ENCODE data around the gene CREB3L1.
A peak's percentile ranks its signal among the peaks of the same experiment; 100 is the strongest.

CREB3L1 gene

DNA sequence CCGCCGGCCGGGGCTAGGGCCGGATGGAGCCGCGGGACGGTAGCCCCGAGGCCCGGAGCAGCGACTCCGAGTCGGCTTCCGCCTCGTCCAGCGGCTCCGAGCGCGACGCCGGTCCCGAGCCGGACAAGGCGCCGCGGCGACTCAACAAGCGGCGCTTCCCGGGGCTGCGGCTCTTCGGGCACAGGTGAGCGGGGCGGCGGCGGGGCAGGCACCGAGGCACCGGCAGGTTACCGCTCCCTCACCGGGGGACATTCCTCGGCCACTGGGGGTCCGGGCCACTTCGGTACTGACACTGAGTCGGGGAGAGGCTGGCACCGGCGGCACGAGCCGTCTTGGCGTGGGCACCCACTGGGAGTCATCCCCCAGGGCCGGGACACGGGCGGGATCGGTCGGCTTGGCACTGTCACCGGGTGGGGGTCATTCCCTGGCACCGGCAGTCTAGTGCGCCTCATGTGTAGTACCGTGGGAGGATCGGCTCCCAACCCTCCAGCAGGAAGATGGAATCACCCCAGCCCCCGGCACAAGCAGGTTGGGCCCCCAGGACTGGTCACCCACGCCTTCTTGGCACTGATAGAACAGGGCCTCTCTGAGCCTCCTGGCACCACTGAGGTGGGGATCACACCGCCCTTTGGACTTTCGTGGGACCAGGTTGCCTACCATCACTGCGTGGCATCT, 70.3 kb downstream of the CREB3L1 start:
- peak; percentile 47 for DNase-seq

DNA sequence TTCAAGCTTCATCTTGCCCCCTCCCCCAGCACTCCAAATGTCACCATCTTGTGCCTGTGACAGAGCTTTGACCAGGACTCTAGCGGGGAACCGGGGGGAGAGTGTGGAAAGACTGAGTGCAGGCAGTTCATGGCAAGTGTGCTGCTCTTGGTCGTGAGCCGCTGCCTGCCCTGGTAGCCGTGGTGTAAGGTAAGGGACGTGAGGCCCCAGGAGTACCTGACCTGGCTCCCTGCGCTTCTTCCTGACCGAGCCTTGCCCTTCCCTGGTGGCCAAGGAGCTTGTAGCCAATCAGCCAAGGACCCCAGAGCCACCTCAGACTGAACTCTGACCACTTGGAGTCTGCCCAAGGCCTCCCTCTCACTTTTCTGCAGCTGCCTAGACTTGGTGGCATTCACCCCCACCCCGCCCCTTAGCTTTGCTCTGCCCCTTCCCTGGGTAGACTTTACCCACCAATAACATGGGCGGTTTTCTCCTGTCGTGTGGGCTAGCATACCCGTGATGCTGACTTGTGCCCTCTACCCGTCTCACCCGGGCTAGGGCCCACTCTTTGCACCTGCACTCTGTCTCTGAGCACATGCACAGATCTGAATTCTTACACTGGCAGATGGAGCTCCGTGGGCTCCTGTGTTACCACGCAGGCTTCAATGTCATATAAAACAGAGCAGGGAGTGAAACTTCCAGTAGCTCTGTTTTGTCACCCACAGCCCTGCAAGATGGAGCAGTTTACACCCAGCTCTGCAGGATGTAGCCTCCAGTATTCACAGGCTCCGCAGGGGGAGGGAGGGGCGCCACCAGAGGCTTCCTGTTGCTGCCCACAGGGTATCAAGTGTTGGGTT, 71.3 kb downstream of the CREB3L1 start:
- DNase-seq = no peak

DNA sequence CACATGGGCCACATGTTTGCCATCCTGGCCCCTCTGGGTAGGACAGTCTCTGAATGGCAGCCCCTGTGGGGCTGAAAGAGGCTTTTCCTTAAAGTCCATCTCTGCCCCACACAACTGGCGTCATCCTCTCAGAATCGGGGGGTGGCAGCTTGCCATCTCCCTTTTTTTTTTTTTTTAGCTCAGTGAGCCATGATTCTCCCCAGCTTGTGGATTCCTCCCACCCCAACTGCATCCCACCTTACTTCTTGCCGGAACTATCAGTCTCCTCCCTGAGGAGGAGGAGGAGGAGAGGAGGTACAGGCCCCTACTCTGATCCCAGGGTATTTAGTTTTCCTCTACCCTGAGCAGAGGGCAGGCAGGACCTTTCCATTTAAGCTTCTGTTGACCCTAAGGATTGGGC, 73.2 kb downstream of the CREB3L1 start:
- no peak for DNase-seq

DNA sequence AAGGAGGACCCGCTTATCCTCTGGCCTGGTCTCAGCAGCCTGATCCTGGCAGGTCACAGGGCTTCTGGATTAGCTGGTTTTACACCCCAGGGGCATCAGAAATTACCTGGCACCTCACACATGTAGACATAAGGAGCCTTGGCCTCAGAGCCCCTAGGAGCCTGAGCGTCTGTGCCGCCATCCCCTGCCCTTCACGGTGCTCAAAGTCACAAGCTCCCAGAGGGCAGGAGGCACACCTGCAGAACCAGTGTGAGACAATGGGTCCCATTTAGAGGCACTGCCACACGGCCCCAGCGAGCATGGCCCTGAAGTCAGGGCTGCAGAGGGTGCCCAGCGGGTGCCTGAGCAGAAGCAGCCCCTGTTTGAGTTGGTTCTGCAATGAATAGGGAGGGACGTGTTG, 73.7 kb downstream of the CREB3L1 start:
- DNase-seq = no peak

DNA sequence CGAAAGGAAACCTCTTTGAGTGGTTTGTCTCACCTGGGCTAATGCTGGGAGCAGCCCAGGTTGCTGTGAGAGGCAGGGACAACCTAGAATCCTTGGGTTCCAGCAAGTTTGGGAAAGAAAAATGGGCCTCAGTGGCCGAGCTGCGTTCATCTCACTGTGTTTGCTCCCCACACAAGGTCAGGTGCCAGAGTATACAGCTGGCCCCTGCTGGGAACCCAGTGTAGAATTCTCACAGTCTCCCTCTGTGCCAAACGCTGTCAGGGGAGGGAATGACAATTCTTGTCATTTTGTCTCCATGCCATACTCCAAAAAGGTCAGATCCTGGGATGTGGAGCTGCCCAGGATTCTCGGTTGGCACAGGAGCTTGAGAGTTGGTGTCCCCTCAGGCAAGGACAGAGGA, 74.1 kb downstream of the CREB3L1 start:
- no peak for DNase-seq

DNA sequence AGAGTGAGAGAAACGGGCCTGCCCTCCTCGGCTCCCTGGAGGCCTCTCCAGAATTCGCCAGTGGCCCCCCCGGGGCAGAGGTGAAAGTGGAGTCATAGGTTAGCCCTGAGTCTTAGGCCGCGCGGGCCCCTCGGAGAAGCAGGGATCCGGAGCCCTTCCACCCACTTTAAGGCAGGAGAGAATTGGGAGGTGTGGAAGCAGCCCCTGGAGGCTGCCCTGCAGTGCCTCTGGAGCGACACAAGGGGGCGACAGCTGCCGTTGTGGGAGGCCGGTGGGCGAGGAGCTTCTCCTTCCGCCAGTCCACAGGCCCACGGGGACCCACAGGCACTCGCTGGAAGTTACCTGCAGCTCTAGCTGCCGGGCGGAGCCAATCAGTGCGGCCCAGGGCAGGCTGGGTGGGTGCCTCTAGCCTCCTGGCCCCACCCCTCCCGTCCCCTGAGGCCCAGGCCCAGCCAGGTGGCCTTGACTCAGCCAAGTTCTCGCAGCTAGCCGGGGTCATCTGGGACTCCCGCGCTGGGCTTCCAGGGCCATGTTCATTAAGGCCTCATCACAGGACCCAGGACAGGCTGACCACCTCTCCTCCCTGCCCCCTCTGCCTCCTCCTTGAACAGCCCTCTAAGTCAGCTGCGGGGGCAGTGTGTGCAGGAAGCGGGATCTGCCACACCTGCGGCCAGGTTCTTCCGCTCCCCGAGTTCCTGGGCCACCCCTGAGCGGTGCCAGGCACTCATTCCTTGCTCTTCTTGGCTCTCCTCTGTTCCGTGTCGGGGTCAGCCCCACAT, 74.8 kb downstream of the CREB3L1 start:
- peak; percentile 85 for DNase-seq

DNA sequence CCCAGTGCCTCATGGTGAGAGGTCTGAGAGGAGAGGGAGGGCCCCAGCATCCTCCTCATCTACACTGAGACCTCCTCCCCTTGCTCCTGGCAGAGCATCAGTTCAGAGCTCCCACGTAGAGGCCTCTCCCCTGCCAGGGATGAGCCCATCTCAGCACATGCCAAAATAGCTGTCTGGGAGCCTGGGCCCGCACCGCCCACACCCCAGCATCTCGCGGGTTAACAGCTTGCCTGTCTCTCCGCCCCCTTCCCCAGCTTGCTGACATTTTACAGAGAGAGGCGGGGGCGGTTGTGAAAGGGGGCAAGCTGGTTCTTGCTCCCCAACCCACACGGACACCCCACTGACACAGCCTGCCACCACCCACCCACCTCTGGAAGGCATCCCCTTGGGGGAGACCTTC, 76.2 kb downstream of the CREB3L1 start:
- no peak for DNase-seq

DNA sequence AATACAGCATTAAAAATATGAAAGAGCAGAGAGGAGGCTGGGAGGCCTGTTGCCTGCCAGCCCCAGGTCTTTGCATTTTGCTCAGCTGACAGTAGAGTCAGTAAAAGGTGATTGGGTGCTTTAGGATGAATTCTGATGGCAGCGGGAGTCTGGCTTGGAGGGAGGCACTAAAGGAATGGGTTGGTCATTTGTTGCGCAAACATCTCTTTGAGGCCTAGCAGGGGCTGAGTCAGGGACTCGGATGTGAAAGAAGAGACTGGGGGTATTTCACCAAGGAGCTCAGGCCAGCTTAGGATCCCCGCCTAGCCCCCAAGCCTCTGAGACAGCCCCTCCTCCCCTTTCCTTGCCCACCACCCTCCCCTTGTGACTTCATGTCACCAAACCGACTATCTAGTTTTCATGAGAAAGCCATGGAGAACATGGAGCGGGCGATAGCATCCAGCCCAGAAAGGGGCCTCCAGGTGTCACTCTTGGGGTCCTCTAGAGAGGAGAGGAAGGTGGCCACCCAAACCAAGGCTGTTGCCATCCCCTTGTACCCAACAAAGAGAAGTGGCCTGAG, 79.5 kb downstream of the CREB3L1 start:
- DNase-seq = no peak

DNA sequence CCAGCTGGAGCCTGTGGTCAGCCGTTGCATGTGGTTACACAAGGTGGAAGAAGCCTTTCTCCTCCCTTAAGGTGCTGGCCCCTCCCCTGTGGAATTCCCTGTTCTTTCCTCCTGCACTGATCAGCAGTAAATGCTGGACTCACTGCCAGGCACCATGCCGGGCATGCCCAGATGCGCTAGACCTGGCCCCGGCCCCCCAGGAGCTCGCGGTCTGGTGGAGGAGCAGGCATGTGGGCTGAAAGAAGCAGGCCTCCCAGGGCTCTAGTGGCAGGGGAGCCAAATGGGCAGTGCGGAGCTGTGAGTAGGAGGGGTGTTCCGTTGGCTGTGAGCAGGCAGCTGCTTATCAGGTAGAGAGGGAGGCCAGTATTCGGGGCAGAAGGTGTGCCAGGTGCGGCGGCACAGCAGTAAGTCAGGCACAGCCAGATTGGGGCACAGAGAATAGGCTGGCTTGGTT, 80.0 kb downstream of the CREB3L1 start:
- DNase-seq = no peak

DNA sequence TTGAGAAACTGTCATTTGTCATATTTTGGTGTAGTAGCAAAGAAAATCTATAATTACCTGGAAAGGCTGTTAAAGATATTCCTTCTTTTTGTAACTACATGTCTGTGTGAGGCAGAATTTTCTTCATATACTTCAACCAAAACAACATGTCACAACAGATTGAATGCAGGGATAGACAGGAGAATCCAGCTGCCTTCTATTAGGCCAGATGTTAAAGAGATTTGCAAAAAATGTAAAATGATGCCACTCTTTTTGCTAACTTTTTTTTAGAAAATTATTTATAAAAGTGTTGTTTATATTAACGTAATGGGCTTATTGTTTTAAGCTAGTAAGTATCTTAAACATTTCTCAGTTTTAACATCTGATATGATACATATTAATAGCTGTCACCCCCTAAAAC, 82.5 kb downstream of the CREB3L1 start:
- no peak for DNase-seq

DNA sequence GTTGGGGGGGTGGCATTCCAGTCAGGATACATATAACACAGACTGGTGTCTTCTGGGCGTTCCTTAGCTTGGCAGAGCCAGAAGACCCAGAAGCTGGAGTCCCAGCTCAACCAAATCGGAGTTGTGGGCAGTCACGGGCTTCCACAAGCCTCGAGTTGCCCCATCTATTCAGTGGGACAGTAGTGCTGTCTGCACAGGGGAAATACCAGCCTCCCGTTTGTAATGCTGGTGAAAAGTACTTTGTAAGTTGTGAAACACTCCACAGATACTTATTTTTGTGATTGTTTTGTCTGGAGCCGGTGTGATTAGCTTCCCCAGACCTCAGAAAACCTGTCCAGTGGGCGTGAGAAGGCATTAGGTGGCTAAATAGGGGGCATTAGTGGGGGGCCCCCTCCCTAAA, 83.4 kb downstream of the CREB3L1 start:
- no peak for DNase-seq

DNA sequence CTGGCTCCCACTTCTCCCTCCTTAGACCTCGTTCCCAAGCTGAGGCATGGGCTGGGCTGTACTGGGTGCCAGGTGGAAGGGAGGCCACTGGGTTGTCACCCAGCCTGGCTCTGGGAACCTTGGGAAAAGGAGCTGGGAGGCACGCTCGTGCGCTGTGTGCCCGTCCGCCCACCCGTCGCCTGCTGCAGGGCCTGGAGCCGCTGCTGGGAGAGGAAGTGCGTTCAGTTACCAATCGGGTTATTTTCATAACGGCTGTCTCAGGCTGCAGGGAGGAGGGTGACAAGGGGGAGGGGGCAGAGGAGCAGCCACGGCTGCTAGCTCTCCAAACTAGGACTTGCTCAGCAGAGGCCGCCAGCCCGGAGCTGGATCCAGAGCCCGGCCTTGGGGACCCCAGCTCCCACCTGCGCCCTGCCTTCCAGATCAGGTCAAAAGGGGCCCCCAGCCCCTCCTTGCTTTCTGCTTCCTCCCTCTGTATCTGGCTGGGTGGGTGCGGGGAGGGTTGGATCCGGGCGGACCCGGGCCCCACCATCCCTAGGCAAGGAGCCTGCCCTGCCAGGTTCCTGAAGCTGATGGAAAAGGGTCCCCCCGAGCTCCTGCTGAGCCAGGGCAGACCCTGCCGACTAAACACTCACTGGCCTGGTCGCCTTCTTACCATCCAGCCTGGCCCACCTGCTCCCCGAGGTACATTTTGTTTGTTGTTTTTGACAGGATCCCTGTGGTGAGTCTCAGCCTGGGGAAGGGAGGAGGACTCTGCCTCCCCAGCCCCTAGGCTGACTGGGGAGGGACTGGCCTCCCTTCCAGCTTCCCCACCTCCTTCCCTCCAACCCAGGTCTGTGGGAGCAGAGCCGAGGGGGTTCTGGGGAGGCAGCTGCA, 84.1 kb downstream of the CREB3L1 start:
- peak; percentile 83 for DNase-seq

DNA sequence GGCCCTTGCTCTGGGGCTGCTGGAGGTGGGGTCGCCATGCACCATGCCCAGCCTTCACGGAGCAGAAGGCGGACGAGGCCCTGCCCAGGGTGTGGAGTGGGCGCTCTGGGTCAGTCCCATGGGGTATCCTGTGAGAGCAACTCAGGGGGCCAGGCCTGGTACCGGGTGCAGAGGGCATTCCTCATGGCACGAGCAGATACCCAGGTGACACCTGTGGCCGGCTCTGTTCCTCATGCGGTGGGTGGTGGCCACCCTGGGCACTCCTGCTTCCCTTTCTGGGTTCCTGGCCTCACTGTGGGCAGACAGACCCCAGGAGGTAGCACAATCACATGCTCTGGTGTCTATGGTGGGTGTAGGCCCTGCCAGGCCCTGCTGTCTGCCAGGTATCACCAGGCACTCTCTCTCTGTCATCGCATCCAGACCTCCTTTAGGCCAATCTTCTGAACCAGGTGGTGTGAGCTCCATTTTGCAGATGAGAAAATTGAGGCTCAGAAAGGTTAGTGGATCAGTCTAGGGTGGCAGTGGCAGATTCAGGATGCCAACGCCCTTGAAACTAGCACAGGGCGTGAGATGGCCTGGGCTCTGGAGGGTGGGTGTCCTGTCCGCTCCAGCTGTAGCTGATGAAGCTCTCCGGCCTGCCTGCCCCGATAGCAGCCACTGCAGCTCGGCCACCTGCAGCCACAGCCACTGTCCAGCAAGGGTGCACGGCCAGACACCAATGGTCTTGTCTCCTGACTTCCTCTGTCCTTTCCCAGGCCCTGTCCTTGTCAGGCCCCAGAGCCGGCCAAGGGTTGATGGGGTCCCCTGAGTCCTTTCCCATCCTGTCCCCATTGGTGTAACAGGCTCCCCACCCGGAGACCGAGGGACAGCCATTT, 84.9 kb downstream of the CREB3L1 start:
- DNase-seq = no peak

DNA sequence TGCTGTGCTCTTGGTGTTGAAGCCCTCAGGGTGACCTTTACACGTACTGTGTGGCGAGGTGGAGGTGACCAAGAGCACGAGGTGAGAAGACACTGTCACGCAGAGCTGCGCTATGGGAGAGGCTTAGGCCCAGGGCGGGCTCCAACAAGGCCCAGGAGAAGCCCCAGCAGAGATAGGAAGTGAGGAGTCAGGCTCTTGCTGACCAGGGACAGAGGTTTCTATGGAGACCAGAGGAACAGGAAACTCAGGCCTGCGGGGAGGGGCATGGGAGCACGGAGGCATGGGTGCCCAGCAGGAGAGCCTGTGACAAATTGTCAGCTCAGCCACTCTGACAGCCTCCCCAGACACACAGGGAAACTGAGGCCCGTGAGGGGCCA, 85.6 kb downstream of the CREB3L1 start:
- peak; percentile 59 for DNase-seq

DNA sequence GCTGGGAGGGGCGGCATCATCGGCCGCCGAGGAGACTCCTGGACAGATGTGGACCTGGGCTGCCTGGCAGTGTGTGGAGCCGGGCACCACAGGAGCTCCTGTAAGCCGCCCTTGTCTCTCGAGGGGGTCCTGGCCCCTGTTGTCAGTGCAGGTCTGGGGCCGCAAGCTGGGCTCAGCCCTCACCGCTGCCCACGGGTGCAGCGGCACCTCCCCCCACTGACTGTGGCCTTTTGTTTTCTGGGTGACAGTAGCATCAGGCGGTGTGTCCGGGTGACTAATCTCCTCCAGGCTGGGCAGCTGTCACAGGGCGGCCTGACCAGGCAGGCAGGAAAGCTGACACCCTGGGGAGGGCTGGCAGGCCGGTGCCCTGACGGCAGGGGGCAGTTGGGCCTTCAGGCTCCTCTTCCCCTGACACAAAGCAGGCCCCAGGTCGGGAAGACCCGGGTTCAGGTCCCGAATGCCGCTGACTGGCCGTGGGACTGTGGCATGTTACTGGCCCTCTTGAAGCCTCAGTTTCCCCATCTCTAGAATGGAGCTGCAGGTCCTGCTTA, 86.1 kb downstream of the CREB3L1 start:
- DNase-seq = peak; percentile 60

DNA sequence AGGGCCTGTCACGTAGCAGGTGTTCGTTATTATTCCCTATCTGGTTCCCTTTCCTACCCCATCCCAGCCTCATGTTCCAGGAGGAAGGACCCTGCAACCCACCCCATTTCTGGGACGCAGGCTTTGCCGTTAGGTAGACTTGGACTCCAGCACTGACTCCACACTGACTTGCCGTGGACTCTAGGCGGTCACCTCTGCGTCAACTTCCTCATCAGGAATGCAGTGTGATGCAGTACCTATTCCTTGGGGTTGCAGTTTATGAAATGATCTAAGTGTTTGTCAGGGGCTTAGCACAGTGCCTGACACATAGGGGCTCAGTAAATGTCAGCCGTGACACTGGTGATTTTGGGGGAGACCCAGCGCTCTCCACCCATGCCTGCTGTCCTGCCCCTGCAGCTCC, 86.6 kb downstream of the CREB3L1 start:
- no peak for DNase-seq

DNA sequence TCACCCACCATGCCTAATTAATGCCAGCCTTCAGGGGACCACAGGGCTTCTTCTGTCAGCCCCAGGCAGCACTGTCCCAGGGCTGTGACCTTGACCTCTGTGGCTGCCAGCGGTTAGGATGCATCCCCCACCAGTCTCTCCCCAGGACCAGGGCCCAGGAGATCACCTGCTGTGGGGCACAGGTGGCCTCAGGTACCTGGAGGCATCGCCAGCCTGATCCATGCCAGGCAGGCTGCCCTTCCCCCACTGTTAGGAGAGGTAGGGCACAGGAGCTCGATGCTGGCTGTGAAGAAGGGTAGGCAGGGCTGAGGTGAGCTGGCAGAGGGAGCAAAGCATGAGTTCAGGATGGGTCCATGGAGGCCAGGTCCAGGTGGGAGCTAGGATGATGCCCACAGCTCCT, 87.3 kb downstream of the CREB3L1 start:
- no peak for DNase-seq

DNA sequence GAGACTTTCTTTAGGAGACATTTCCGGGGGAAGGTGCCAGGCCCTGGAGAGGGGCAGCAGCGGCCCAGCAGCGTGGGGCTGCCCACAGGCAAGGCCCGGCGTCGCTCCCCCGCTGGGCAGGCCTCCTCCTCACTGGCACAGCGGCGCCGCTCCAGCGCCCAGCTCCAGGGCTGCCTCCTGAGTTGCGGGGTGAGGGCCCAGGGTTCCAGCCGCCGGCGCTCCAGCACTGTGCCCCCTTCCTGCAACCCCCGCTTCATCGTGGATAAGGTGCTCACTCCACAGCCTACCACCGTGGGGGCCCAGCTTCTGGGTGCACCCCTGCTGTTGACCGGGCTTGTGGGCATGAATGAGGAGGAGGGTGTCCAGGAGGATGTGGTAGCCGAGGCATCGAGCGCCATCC, 88.8 kb downstream of the CREB3L1 start:
- DNase-seq = no peak

DNA sequence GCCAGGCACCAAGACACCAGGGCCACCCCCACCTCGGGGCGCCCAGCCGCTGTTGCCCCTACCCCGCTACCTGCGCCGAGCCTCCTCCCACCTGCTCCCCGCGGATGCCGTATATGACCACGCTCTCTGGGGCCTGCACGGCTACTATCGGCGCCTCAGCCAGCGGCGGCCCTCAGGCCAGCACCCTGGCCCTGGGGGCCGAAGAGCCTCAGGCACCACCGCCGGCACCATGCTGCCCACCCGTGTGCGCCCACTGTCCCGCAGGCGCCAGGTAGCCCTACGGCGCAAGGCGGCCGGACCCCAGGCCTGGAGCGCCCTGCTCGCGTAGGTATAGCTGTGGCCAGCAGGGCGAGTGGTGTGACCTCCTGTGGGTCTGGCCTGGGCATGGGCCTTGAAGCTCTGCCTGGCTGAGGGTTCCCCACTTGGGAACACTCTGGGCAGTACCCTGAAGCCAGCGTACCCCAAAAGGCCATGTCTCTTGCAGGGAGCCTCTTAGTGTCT, 89.2 kb downstream of the CREB3L1 start:
- DNase-seq = no peak

DNA sequence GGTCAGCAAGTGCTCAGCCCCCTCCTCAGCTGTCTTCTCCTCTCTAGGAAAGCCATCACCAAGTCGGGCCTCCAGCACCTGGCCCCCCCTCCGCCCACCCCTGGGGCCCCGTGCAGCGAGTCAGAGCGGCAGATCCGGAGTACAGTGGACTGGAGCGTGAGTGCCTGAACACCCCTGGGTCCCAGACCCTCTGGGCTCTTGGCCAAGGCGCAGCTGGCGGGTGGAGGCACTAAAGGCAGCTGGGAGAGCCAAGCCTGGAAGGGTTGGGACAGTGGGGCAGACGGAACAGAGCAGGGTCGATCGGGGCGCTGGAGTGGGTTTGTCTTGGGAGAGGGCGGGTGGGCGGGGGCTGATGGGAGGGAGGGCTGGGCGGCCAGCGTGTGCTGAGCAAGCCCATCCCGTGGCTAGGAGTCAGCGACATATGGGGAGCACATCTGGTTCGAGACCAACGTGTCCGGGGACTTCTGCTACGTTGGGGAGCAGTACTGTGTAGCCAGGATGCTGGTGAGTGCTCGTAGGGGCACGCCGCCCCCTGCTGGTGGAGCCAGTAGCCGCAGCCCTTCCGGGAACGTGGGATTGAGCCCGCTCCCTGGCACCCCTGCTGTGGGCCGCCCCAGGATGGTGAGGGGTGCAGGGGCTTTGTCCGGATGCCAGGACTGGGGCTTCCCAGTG, 89.9 kb downstream of the CREB3L1 start:
- DNase-seq = peak; percentile 80

Data from retina (tissue), 1 donor.